Liver (tissue), 9 donors: Measurements from ENCODE around the gene CASP3. TPM values are rescaled to one million over a fixed set of nuclear protein-coding genes. Genes with fewer than 3 reads are reported as not detected.
A peak's percentile ranks its signal among the peaks of the same experiment; 100 is the strongest.

Experiments
- DNase-seq: peaks from one replicate; pipeline ENCODE4 v3.0.0-alpha.2; 2017; ENCODE audit warnings: low spot score
- H3K27ac ChIP-seq, 2 donors: one replicate each; pipeline ENCODE4 v1.7.0; 2013; ENCODE audit warnings: inconsistent platforms in 2 of 2, low read length in 2 of 2, control low read depth in 1 of 2, low read depth in 1 of 2, mild to moderate bottlenecking in 1 of 2
- H3K27me3 ChIP-seq, 4 donors: one replicate each; pipeline versions ENCODE4 v1.6.1 to v1.7.0; 2013; ENCODE audit warnings: low read length in 3 of 4, inconsistent platforms in 1 of 4, mild to moderate bottlenecking in 1 of 4, moderate library complexity in 1 of 4; ENCODE audit not compliant: control insufficient read depth in 4 of 4, insufficient read depth in 4 of 4
- H3K36me3 ChIP-seq, 4 donors: one replicate each; pipeline versions ENCODE4 v1.6.1 to v1.7.0; 2013; ENCODE audit warnings: low read length in 3 of 4, mild to moderate bottlenecking in 3 of 4, low read depth in 1 of 4, moderate library complexity in 1 of 4; ENCODE audit not compliant: control insufficient read depth in 4 of 4, insufficient read depth in 3 of 4
- H3K4me1 ChIP-seq, 4 donors: one replicate each; pipeline versions ENCODE4 v1.6.1 to v1.7.0; 2013; ENCODE audit warnings: low read length in 3 of 4, mild to moderate bottlenecking in 3 of 4, moderate library complexity in 1 of 4; ENCODE audit not compliant: control insufficient read depth in 4 of 4, insufficient read depth in 4 of 4
- H3K4me3 ChIP-seq, 3 donors: one replicate each; pipeline versions ENCODE4 v1.6.1 to v1.7.0; 2013; ENCODE audit warnings: low read length in 3 of 3, control low read depth in 1 of 3, low read depth in 1 of 3, mild to moderate bottlenecking in 1 of 3
- H3K9ac ChIP-seq, 2 donors: one replicate each; pipeline ENCODE4 v1.7.0; 2013; ENCODE audit warnings: low read length in 2 of 2, mild to moderate bottlenecking in 2 of 2, moderate library complexity in 2 of 2, control low read depth in 1 of 2, low read depth in 1 of 2
- H3K9me3 ChIP-seq, 4 donors: one replicate each; pipeline versions ENCODE4 v1.6.1 to v1.7.0; 2013; ENCODE audit warnings: low read length in 3 of 4; ENCODE audit not compliant: control insufficient read depth in 4 of 4
- EGR1 ChIP-seq, 2 donors: IDR thresholded peaks; 2 replicates each; pipeline ENCODE4 v1.6.1; 2016 to 2018; ENCODE audit warnings: antibody characterized with exemption in 2 of 2, low read depth in 2 of 2
- FOXA1 ChIP-seq: IDR thresholded peaks from 2 replicates; pipeline ENCODE4 v1.6.1; 2016; ENCODE audit warnings: antibody characterized with exemption
- FOXA2 ChIP-seq: IDR thresholded peaks from 2 replicates; pipeline ENCODE4 v1.6.1; 2016; ENCODE audit warnings: antibody characterized with exemption
- GABPA ChIP-seq, 2 donors: IDR thresholded peaks in 1 of 2; conservative IDR thresholded peaks in 1 of 2; 2 replicates each; pipeline ENCODE4 v1.6.1; 2016; ENCODE audit warnings: antibody characterized with exemption in 2 of 2, mild to moderate bottlenecking in 1 of 2, moderate library complexity in 1 of 2
- HNF4A ChIP-seq, 2 donors: conservative IDR thresholded peaks; 2 replicates each; pipeline ENCODE4 v1.6.1; 2016; ENCODE audit warnings: antibody characterized with exemption in 2 of 2, mild to moderate bottlenecking in 2 of 2
- HNF4G ChIP-seq: IDR thresholded peaks from 2 replicates; pipeline ENCODE4 v1.6.1; 2016; ENCODE audit warnings: antibody characterized with exemption
- JUND ChIP-seq, 2 donors: IDR thresholded peaks; 2 replicates each; pipeline ENCODE4 v1.6.1; 2016; ENCODE audit warnings: antibody characterized with exemption in 2 of 2
- NR2F2 ChIP-seq: IDR thresholded peaks from 2 replicates; pipeline ENCODE4 v1.6.1; 2016; ENCODE audit warnings: antibody characterized with exemption
- RAD21 ChIP-seq, 2 donors: IDR thresholded peaks; 2 replicates each; pipeline ENCODE4 v1.6.1; 2016; ENCODE audit warnings: antibody characterized with exemption in 2 of 2, mild to moderate bottlenecking in 2 of 2
- RXRA ChIP-seq, 2 donors: IDR thresholded peaks; 2 replicates each; pipeline ENCODE4 v1.6.1; 2017 to 2018; ENCODE audit warnings: antibody characterized with exemption in 2 of 2, mild to moderate bottlenecking in 1 of 2
- SP1 ChIP-seq: IDR thresholded peaks from 2 replicates; pipeline ENCODE4 v1.6.1; 2018; ENCODE audit warnings: antibody characterized with exemption, mild to moderate bottlenecking
- TAF1 ChIP-seq: conservative IDR thresholded peaks from 2 replicates; pipeline ENCODE4 v1.6.1; 2016; ENCODE audit warnings: antibody characterized with exemption, mild to moderate bottlenecking
- YY1 ChIP-seq: IDR thresholded peaks from 2 replicates; pipeline ENCODE4 v1.6.1; 2016; ENCODE audit warnings: antibody characterized with exemption, mild to moderate bottlenecking
- WGBS: extraction: QIAGEN DNeasy Blood & Tissue Kit; methylation state at CpG from one replicate; pipeline ENCODE4 v1.1.7; 2013; 5-methylcytosine and 5-hydroxymethylcytosine counted together
- polyA plus RNA-seq, 2 donors: library from polyadenylated mRNA; stranded (reverse) in 1 of 2; unstranded in 1 of 2; fragments of 200-250 nt in 1 of 2; fragments of >200 nt in 1 of 2; fragmentation: Nextera tagmentation in 1 of 2; extraction: Ambion mirVana in 1 of 2; gene quantifications; one replicate each; pipeline versions ENCODE4 v1.2.1 to v1.2.3, GENCODE V29; 2013 to 2015
- total RNA-seq, 2 donors: library from RNA; depleted of rRNA; stranded (reverse); fragments of >200 nt; gene quantifications; one replicate each; pipeline ENCODE4 v1.2.3, GENCODE V29; 2014
- TF ChIP-seq, protein P1 (sequence below): fragments of 150-350 bp; IDR thresholded peaks from 2 replicates; pipeline ENCODE4 v1.5.1; 2017; ENCODE audit warnings: improper control_type of control experiment, low read depth, low read length; ENCODE audit not compliant: missing input control
- TF ChIP-seq, protein P2 (sequence below): IDR thresholded peaks from 2 replicates; pipeline ENCODE4 v1.6.1; 2016; ENCODE audit warnings: antibody characterized with exemption
- TF ChIP-seq, protein P3 (sequence below): IDR thresholded peaks from 2 replicates; pipeline ENCODE4 v1.6.1; 2016; ENCODE audit warnings: antibody characterized with exemption
- TF ChIP-seq, protein P4 (sequence below): IDR thresholded peaks from 2 replicates; pipeline ENCODE4 v1.6.1; 2016; ENCODE audit warnings: antibody characterized with exemption, mild to moderate bottlenecking
- TF ChIP-seq, protein P5 (sequence below): IDR thresholded peaks from 2 replicates; pipeline ENCODE4 v1.6.1; 2016; ENCODE audit warnings: antibody characterized with exemption
- donor health status: healthy.
- donor health status: healthy.
- donor health status: healthy.
- donor health status: healthy.
- donor health status: healthy.

The CASP3 gene
- total and polyA plus RNA-seq, 4 donors, result 7.8 to 30.1 (median 11.8) TPM

DNA sequence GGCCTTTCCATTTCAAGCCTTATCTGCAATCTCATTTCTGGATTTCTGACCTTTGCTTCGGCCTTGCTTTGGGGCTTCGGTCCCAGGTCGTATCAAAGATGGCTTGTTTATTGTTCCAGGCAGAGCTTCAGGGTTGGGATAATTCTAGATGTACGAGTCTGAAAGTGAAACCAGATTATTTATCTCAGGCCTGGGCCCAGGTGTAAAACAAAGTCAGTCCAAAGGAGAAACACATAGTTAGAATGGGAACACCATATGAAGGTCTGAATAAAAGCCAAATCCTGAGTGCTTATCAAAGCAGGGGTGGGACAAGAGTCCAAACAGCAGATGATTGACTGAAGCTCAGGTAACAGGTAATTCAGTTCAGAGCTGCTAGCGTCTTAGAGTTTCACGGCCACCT, 17.4 kb upstream of the CASP3 start:
- peak overlapping the region; percentile 48 to 80 for H3K27ac ChIP-seq
- no peaks in the 10 kb centered on the region for H3K9me3 ChIP-seq
- H3K27me3 ChIP-seq, result no peaks in the 10 kb centered on the region
- peaks cover 0 to 6% (median 2%) of the 10 kb centered on the region in 4 donors for H3K36me3 ChIP-seq
- H3K4me1 ChIP-seq, result peaks cover 0 to 11% (median 1%) of the 10 kb centered on the region in 4 donors
- no peak overlapping the region for H3K4me3 ChIP-seq
- TF ChIP-seq HNF4A (conservative IDR thresholded peaks at IDR 0.05) (peak; percentile 97), SP1 (peak; percentile 96), YY1 (peak; percentile 88), FOXA2 (peak; percentile 87), TAF1 (peak; percentile 23), FOXA1 (peak; percentile 88), EGR1 (IDR thresholded peaks at IDR 0.05; ENCODE audit: low read depth in 2 of 2) (peak; percentile 53 to 85), RXRA (IDR thresholded peaks at IDR 0.05) (peak; percentile 88 to 91), JUND (IDR thresholded peaks at IDR 0.05) (peak; percentile 66 to 79), HNF4G (peak; percentile 88), NR2F2 (peak; percentile 63), GABPA (IDR thresholded peaks at IDR 0.05 in 1 of 2, conservative IDR thresholded peaks at IDR 0.05 in 1 of 2) (peak in 1 of 2 donors; percentile 24), RAD21 (IDR thresholded peaks at IDR 0.05) (peak; percentile 61 to 65)
- TF ChIP-seq, protein P1, sequence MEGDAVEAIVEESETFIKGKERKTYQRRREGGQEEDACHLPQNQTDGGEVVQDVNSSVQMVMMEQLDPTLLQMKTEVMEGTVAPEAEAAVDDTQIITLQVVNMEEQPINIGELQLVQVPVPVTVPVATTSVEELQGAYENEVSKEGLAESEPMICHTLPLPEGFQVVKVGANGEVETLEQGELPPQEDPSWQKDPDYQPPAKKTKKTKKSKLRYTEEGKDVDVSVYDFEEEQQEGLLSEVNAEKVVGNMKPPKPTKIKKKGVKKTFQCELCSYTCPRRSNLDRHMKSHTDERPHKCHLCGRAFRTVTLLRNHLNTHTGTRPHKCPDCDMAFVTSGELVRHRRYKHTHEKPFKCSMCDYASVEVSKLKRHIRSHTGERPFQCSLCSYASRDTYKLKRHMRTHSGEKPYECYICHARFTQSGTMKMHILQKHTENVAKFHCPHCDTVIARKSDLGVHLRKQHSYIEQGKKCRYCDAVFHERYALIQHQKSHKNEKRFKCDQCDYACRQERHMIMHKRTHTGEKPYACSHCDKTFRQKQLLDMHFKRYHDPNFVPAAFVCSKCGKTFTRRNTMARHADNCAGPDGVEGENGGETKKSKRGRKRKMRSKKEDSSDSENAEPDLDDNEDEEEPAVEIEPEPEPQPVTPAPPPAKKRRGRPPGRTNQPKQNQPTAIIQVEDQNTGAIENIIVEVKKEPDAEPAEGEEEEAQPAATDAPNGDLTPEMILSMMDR, result no peak
- TF ChIP-seq, protein P2, sequence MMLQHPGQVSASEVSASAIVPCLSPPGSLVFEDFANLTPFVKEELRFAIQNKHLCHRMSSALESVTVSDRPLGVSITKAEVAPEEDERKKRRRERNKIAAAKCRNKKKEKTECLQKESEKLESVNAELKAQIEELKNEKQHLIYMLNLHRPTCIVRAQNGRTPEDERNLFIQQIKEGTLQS, result peak; percentile 46
- TF ChIP-seq, protein P3, sequence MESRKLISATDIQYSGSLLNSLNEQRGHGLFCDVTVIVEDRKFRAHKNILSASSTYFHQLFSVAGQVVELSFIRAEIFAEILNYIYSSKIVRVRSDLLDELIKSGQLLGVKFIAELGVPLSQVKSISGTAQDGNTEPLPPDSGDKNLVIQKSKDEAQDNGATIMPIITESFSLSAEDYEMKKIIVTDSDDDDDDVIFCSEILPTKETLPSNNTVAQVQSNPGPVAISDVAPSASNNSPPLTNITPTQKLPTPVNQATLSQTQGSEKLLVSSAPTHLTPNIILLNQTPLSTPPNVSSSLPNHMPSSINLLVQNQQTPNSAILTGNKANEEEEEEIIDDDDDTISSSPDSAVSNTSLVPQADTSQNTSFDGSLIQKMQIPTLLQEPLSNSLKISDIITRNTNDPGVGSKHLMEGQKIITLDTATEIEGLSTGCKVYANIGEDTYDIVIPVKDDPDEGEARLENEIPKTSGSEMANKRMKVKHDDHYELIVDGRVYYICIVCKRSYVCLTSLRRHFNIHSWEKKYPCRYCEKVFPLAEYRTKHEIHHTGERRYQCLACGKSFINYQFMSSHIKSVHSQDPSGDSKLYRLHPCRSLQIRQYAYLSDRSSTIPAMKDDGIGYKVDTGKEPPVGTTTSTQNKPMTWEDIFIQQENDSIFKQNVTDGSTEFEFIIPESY, result peak; percentile 75
- TF ChIP-seq, protein P4, sequence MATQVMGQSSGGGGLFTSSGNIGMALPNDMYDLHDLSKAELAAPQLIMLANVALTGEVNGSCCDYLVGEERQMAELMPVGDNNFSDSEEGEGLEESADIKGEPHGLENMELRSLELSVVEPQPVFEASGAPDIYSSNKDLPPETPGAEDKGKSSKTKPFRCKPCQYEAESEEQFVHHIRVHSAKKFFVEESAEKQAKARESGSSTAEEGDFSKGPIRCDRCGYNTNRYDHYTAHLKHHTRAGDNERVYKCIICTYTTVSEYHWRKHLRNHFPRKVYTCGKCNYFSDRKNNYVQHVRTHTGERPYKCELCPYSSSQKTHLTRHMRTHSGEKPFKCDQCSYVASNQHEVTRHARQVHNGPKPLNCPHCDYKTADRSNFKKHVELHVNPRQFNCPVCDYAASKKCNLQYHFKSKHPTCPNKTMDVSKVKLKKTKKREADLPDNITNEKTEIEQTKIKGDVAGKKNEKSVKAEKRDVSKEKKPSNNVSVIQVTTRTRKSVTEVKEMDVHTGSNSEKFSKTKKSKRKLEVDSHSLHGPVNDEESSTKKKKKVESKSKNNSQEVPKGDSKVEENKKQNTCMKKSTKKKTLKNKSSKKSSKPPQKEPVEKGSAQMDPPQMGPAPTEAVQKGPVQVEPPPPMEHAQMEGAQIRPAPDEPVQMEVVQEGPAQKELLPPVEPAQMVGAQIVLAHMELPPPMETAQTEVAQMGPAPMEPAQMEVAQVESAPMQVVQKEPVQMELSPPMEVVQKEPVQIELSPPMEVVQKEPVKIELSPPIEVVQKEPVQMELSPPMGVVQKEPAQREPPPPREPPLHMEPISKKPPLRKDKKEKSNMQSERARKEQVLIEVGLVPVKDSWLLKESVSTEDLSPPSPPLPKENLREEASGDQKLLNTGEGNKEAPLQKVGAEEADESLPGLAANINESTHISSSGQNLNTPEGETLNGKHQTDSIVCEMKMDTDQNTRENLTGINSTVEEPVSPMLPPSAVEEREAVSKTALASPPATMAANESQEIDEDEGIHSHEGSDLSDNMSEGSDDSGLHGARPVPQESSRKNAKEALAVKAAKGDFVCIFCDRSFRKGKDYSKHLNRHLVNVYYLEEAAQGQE, result peak; percentile 53
- TF ChIP-seq, protein P5, sequence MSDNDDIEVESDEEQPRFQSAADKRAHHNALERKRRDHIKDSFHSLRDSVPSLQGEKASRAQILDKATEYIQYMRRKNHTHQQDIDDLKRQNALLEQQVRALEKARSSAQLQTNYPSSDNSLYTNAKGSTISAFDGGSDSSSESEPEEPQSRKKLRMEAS, result peak; percentile 91
- H3K9ac ChIP-seq, result peak overlapping the region in 1 of 2 donors; percentile 24
- 29% methylated on average over 6 of the region's 6 CpGs for WGBS
- no peak for DNase-seq
